WERI-Rb-1 (cell line): ENCODE data around the gene TBPL1.

ENCODE experiments used
- DNase-seq: peaks from one replicate; pipeline ENCODE4 v3.0.0-alpha.2; 2020
- H3K27ac ChIP-seq: fragments of 250-450 bp; sonication (Bioruptor Pico); 2 replicates; pipeline ENCODE4 v1.5.1; 2020; ENCODE audit warnings: mild to moderate bottlenecking, moderate library complexity
- H3K27me3 ChIP-seq: fragments of 250-450 bp; sonication (Bioruptor Pico); 2 replicates; pipeline ENCODE4 v1.5.1; 2021; ENCODE audit warnings: mild to moderate bottlenecking, low read depth, moderate library complexity; ENCODE audit not compliant: insufficient read depth, severe bottlenecking
- H3K36me3 ChIP-seq: fragments of 250-450 bp; sonication (Bioruptor Pico); 2 replicates; pipeline ENCODE4 v1.5.1; 2020; ENCODE audit warnings: mild to moderate bottlenecking, moderate library complexity
- H3K4me3 ChIP-seq: 2 replicates; pipeline ENCODE4 v1.5.1; 2011; ENCODE audit warnings: low read depth, mild to moderate bottlenecking, control low read depth, low read length
- H3K9me3 ChIP-seq: fragments of 250-450 bp; sonication (Bioruptor Pico); 2 replicates; pipeline ENCODE4 v1.5.1; 2021; ENCODE audit warnings: mild to moderate bottlenecking, moderate library complexity; ENCODE audit not compliant: severe bottlenecking
- TF ChIP-seq, protein P1 (sequence below): IDR thresholded peaks from 2 replicates; pipeline ENCODE4 v1.5.1; 2011; ENCODE audit warnings: low read depth, mild to moderate bottlenecking, control low read depth, inconsistent platforms, low read length

The TBPL1 gene

DNA sequence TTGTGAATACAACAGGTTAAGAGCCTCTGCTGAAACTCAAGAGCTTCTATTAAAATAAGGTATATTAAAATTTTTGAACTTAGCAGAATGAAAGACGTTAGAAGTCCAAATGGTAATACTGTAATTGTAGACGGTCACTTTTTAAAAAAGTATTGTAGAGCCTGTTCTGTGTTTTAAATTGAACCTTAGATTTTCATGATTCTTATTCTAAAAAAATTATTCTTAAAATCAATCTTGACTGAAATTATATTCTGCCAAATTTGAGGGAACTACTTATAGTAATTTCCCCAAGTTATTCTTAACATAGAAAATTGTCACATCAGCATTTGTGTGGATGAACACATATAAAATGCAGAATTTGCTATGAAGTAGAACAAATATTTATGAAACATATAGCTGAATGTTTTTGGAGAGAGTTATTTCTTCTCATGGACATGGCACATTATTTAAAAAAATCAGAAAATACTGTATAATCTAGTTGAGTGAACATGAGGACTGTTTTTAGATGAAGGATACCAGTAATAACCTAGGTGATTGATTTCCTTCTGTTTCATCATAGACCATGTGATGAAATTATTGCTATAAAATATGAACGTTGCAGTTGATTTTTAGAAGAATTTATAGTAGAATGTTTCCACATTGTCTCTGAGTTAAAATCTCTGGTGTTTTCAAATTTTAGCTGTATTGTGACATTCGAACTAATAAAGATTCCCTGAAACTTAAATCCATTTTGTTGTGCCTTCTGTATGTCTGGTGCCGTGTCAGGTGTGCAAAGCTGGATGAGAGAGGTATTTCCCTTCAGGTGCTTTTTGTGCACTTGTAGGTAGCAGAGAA lies 2.8 kb downstream of the TBPL1 start:
- no peaks in the 10 kb centered on the region; the same call in 1 of the 2 replicates for H3K36me3 ChIP-seq
- H3K27ac ChIP-seq: no peak overlapping the region
- H3K9me3 ChIP-seq: no peaks in the 10 kb centered on the region
- DNase-seq: no peak
- TF ChIP-seq, protein P1, sequence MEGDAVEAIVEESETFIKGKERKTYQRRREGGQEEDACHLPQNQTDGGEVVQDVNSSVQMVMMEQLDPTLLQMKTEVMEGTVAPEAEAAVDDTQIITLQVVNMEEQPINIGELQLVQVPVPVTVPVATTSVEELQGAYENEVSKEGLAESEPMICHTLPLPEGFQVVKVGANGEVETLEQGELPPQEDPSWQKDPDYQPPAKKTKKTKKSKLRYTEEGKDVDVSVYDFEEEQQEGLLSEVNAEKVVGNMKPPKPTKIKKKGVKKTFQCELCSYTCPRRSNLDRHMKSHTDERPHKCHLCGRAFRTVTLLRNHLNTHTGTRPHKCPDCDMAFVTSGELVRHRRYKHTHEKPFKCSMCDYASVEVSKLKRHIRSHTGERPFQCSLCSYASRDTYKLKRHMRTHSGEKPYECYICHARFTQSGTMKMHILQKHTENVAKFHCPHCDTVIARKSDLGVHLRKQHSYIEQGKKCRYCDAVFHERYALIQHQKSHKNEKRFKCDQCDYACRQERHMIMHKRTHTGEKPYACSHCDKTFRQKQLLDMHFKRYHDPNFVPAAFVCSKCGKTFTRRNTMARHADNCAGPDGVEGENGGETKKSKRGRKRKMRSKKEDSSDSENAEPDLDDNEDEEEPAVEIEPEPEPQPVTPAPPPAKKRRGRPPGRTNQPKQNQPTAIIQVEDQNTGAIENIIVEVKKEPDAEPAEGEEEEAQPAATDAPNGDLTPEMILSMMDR: no peak
- H3K27me3 ChIP-seq: no peaks in the 10 kb centered on the region
- no peak overlapping the region for H3K4me3 ChIP-seq

DNA sequence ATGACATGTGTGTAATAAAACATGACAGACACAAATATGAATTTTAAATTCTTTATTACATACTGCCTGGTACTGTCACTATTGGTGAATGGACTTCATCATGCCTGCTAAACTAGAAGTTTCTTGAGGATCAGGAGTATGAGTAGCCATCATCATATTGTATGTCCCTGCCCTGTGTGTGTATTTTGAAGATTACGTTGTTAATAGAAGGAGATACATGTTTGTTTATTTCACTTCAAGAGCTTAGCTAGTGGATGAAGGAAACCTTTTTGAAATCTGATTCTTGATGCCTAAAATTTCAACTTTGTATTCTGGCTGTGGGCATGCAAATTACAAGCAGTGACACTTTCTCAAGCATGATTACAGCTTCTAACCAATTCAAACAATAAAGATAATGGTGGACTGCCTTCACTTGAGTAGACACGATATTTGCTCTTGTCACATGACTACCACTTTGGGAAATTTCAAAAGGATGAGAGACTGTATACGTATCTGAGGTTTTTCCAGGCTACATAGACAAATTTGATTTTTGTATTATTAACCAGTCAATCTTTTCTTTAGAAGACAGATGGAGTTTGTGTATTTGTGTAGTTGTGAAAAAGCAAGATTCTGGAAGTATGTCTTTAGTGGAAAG lies 3.5 kb downstream of the TBPL1 start:
- no peak overlapping the region for H3K27ac ChIP-seq
- TF ChIP-seq, protein P1: no peak
- H3K27me3 ChIP-seq: no peaks in the 10 kb centered on the region
- no peaks in the 10 kb centered on the region; the same call in 1 of the 2 replicates for H3K36me3 ChIP-seq
- no peak overlapping the region for H3K4me3 ChIP-seq
- H3K9me3 ChIP-seq: no peaks in the 10 kb centered on the region
- DNase-seq: no peak

DNA sequence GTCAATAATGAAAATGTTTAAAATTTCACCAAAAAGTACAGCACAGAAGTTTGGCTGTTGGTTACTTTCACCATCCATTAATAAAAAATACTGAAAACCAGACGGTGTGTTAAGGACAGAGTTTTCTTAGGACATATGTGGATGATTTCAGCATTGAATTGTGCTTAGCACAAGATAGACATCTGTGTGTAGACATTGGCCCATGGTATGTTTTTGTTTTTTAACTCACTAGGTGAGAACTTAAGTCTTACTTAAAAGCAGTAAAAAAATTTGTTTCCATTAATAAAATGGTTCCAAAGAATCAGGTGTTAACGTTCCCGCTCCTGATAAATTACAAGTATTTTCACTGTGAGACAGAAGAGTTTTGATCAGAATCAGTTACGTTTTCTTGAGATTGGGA lies 4.2 kb downstream of the TBPL1 start:
- Histone ChIP-seq H3K27ac (no peak overlapping the region), H3K27me3 (no peaks in the 10 kb centered on the region), H3K4me3 (no peak overlapping the region), H3K9me3 (no peaks in the 10 kb centered on the region), H3K36me3 (no peaks in the 10 kb centered on the region; the same call in 1 of the 2 replicates)
- DNase-seq: no peak
- TF ChIP-seq, protein P1: no peak

DNA sequence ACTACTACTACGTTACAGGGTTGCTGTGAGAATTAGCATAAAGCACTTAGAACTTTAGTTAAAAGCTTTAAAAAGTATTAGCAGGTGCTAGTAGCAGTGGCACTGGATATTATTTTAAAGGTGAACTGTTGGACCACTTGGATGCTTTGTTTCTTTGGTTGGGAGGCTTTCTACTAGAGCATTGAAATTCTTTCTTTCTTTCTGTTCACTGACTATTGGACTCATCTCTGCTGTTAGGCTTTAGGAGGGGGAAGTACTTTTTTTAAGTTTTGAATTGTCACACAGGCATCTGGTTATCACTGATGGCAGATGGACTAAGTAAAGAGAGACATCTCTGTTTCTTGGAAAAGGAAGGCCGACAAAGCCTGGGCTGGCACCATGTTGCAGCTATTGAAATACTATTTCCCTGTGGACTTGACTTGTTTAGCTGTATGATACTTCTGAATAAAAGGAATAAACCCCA lies 4.8 kb downstream of the TBPL1 start:
- Histone ChIP-seq H3K36me3 (no peaks in the 10 kb centered on the region; the same call in 1 of the 2 replicates), H3K9me3 (no peaks in the 10 kb centered on the region), H3K27me3 (no peaks in the 10 kb centered on the region), H3K4me3 (no peak overlapping the region), H3K27ac (no peak overlapping the region)
- no peak for DNase-seq
- TF ChIP-seq, protein P1: no peak

DNA sequence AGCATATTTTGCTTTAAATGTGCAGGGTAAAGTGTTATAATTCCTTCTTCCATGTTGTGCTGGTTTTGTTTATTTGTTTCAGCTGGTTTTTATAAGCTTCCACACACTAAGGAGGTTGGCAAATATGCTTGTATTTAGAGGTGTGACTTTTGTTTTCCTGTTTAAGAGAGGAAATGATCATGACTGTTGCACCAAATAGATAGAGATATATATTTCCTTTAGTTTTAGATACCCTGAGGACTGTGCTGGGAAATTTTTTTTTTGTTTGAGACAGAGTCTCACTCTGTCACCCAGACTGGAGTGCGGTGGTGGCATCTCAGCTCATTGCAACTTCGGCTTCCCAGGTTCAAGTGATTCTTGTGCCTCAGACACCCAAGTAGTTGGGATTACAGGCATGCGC lies 5.8 kb downstream of the TBPL1 start:
- TF ChIP-seq, protein P1: no peak
- no peak overlapping the region for H3K4me3 ChIP-seq
- no peaks in the 10 kb centered on the region for H3K27me3 ChIP-seq
- no peaks in the 10 kb centered on the region for H3K36me3 ChIP-seq
- no peak for DNase-seq
- H3K27ac ChIP-seq: no peak overlapping the region
- H3K9me3 ChIP-seq: no peaks in the 10 kb centered on the region
